HepG2 (cell line): Measurements from ENCODE around the gene RCOR1. TPM values are rescaled to one million over a fixed set of nuclear protein-coding genes. Genes with fewer than 3 reads are reported as not detected.

Experiments used
- ATAC-seq: fragments of 200-7000 bp; cut with Tn5 transposase; 3 replicates; pipeline ENCODE4 v1.9.1; 2020; ENCODE audit warnings: mild to moderate bottlenecking, moderate library complexity
- BruUV-seq: library from RNA; stranded (reverse); fragments of 400-500 nt; replicated peaks from 2 replicates; lab custom pipeline; 2021; lab: Mats Ljungman, UMichigan
- CTCF ChIA-PET: fragments of 300-600 bp; formaldehyde crosslinking; extraction: SDS; loops from one replicate; lab custom pipeline; 2021; ENCODE audit warnings: low total read pairs, inconsistent platforms, low intra/inter-chr PET ratio; lab: Yijun Ruan, JAX
- POLR2A ChIA-PET: fragments of 350-600 bp; sonication (Branson Sonifier 250); formaldehyde crosslinking; loops from one replicate; lab custom pipeline; 2020; ENCODE audit warnings: antibody characterized with exemption, inconsistent platforms; lab: Yijun Ruan, JAX
- DNase-seq: peaks from one replicate; pipeline ENCODE4 v3.0.0-alpha.2; 2015; ENCODE audit warnings: low spot score
- FAIRE-seq: peaks from 3 replicates; lab custom pipeline; 2011; peaks lifted over from hg19 to GRCh38; lab: Jason Lieb, UNC
- H2AFZ ChIP-seq: one replicate; pipeline ENCODE4 v1.6.1; 2011; ENCODE audit warnings: low read length, inconsistent platforms
- H3K27ac ChIP-seq: fragments of 300-600 bp; 3 replicates; pipeline ENCODE4 v1.8.0; 2011; ENCODE audit warnings: mixed run types, mild to moderate bottlenecking, mixed read lengths, low read length, inconsistent platforms; ENCODE audit not compliant: insufficient read depth; ENCODE audit errors: extremely low read length
- H3K27me3 ChIP-seq, 2 experiments: fragments of 200-600 bp in 1 of 2; 2 replicates in 1 of 2; 3 replicates in 1 of 2; pipeline versions ENCODE4 v1.6.0 to v1.8.0; 2011; ENCODE audit warnings: low read length in 2 of 2, mild to moderate bottlenecking in 2 of 2, moderate library complexity in 2 of 2, inconsistent platforms in 1 of 2; ENCODE audit not compliant: insufficient read depth in 2 of 2, control insufficient read depth in 1 of 2
- H3K36me3 ChIP-seq, 2 experiments: fragments of 200-600 bp in 1 of 2; replicated peaks in 1 of 2; 2 replicates in 1 of 2; 3 replicates in 1 of 2; pipeline versions ENCODE4 v1.5.1 to v1.8.0; 2011; ENCODE audit warnings: low read length in 2 of 2, inconsistent platforms in 1 of 2; ENCODE audit not compliant: insufficient read depth in 2 of 2, control insufficient read depth in 1 of 2
- H3K4me1 ChIP-seq: 2 replicates; pipeline ENCODE4 v1.5.1; 2012; ENCODE audit warnings: low read length, inconsistent platforms; ENCODE audit not compliant: insufficient read depth
- H3K4me2 ChIP-seq: 2 replicates; pipeline ENCODE4 v1.6.0; 2011; ENCODE audit warnings: low read depth, low read length, inconsistent platforms
- H3K4me3 ChIP-seq, 3 experiments: fragments of 200-600 bp in 1 of 3; sonication (generic), shearing (Covaris generic) in 1 of 3; replicated peaks in 1 of 3; 2 replicates each; pipeline ENCODE4 v1.5.1; 2011 to 2016; ENCODE audit warnings: low read length in 3 of 3, inconsistent platforms in 2 of 3, low read depth in 2 of 3, mild to moderate bottlenecking in 2 of 3, control low read depth in 1 of 3, mixed read lengths in 1 of 3; ENCODE audit not compliant: insufficient read depth in 1 of 3
- H3K79me2 ChIP-seq: one replicate; pipeline ENCODE4 v1.6.1; 2011; ENCODE audit warnings: low read length, inconsistent platforms; ENCODE audit not compliant: insufficient read depth
- H3K9ac ChIP-seq: 2 replicates; pipeline ENCODE4 v1.6.0; 2011; ENCODE audit warnings: mild to moderate bottlenecking, low read depth, low read length, inconsistent platforms; ENCODE audit not compliant: insufficient read depth
- H3K9me3 ChIP-seq: 2 replicates; pipeline ENCODE4 v1.5.1; 2012; ENCODE audit warnings: mild to moderate bottlenecking, low read length
- H4K20me1 ChIP-seq: 2 replicates; pipeline ENCODE4 v1.6.0; 2011; ENCODE audit warnings: inconsistent platforms, mild to moderate bottlenecking, low read length, moderate library complexity; ENCODE audit not compliant: insufficient read depth
- ETV5 ChIP-seq: IDR thresholded peaks from 2 replicates; pipeline ENCODE4 v1.6.1; 2018; ENCODE audit warnings: missing biosample characterization, missing genetic modification reagents, inconsistent platforms, borderline replicate concordance
- HMGA1 ChIP-seq: sonication (generic); formaldehyde crosslinking; conservative IDR thresholded peaks from 2 replicates; pipeline ENCODE4 v1.4.0; 2020; ENCODE audit warnings: missing genetic modification reagents
- HOXA3 ChIP-seq: sonication (generic); formaldehyde crosslinking; IDR thresholded peaks from 2 replicates; pipeline ENCODE4 v1.5.0; 2020; ENCODE audit warnings: missing genetic modification reagents
- MEF2D ChIP-seq: sonication (generic); formaldehyde crosslinking; IDR thresholded peaks from 2 replicates; pipeline ENCODE4 v1.5.1; 2020; ENCODE audit warnings: mild to moderate bottlenecking, missing genetic modification reagents
- MIXL1 ChIP-seq: IDR thresholded peaks from 2 replicates; pipeline ENCODE4 v1.6.1; 2016
- NCOR1 ChIP-seq: fragments of 200-600 bp; sonication (generic); IDR thresholded peaks from 2 replicates; pipeline ENCODE4 v1.7.0; 2017; ENCODE audit warnings: antibody characterized with exemption, low read length, borderline replicate concordance
- SP5 ChIP-seq: IDR thresholded peaks from 2 replicates; pipeline ENCODE4 v1.6.1; 2016; ENCODE audit warnings: low read depth, borderline replicate concordance
- TAF1 ChIP-seq: sonication (generic); formaldehyde crosslinking; IDR thresholded peaks from 2 replicates; pipeline ENCODE4 v1.4.0; 2020; ENCODE audit warnings: missing genetic modification reagents
- TGIF2 ChIP-seq: IDR thresholded peaks from 2 replicates; pipeline ENCODE4 v1.6.1; 2016; ENCODE audit warnings: control low read depth, missing compliant biosample characterization
- YEATS4 ChIP-seq: sonication (generic); formaldehyde crosslinking; IDR thresholded peaks from 2 replicates; pipeline ENCODE4 v1.4.0; 2020; ENCODE audit warnings: missing genetic modification reagents, borderline replicate concordance
- ZBTB7B ChIP-seq: sonication (generic); formaldehyde crosslinking; IDR thresholded peaks from 2 replicates; pipeline ENCODE4 v1.4.0; 2020; ENCODE audit warnings: missing genetic modification reagents
- ZFAT ChIP-seq: sonication (generic); formaldehyde crosslinking; conservative IDR thresholded peaks from 2 replicates; pipeline ENCODE4 v1.8.1; 2023; ENCODE audit warnings: missing genetic modification reagents, inconsistent platforms
- ZNF367 ChIP-seq: sonication (generic); formaldehyde crosslinking; IDR thresholded peaks from 2 replicates; pipeline ENCODE4 v1.4.0; 2020; ENCODE audit warnings: missing genetic modification reagents, borderline replicate concordance
- ZNF614 ChIP-seq: IDR thresholded peaks from 2 replicates; pipeline ENCODE4 v1.6.1; 2018; ENCODE audit warnings: missing biosample characterization, missing genetic modification reagents, inconsistent platforms, borderline replicate concordance
- WGBS: methylation state at CpG from one replicate; pipeline ENCODE4 v1.1.6; 2017; ENCODE audit warnings: low lambda C conversion rate; 5-methylcytosine and 5-hydroxymethylcytosine counted together
- in situ Hi-C: cut with HindIII; loops from 2 replicates; pipeline ENCODE4 v1.10.0; 2017; ENCODE audit warnings: low pct_unique_long_range_greater_than_20kb; ENCODE audit not compliant: extremely low pct_ligation_motif_present
- intact Hi-C: fragments of 100-400 bp; cut with micrococcal nuclease; formaldehyde crosslinking; loops from one replicate; pipeline ENCODE4 v1.10.0; 2022; ENCODE audit not compliant: unreplicated experiment
- polyA plus RNA-seq, 8 experiments: library from polyadenylated mRNA; depleted of rRNA in 3 of 8; stranded (reverse) in 7 of 8; unstranded in 1 of 8; fragments of >200 nt; fragmentation: Illumina TruSeq in 4 of 8; extraction: Trizol in 4 of 8; gene quantifications; 2 replicates each; pipeline versions ENCODE4 v1.2.1 to v1.2.3, GENCODE V29; 2011 to 2016; ENCODE audit warnings: low read depth in 4 of 8, missing spikeins in 1 of 8, mixed read lengths in 1 of 8; ENCODE audit not compliant: insufficient read depth in 1 of 8
- total RNA-seq, 5 experiments: library from RNA; depleted of rRNA; stranded (reverse); fragments of >200 nt; fragmentation: Illumina TruSeq; extraction: Trizol; gene quantifications; 2 replicates each; pipeline ENCODE4 v1.2.3, GENCODE V29; 2016; ENCODE audit warnings: low read depth in 1 of 5
- TF ChIP-seq, protein P1 (sequence below): sonication (generic); formaldehyde crosslinking; IDR thresholded peaks from 2 replicates; pipeline ENCODE4 v1.4.0; 2020; ENCODE audit warnings: missing genetic modification reagents
- TF ChIP-seq, protein P2 (sequence below): sonication (generic); formaldehyde crosslinking; IDR thresholded peaks from 2 replicates; pipeline ENCODE4 v1.4.0; 2020; ENCODE audit warnings: missing genetic modification reagents, mild to moderate bottlenecking, borderline replicate concordance
- TF ChIP-seq, protein P3 (sequence below): sonication (generic); formaldehyde crosslinking; IDR thresholded peaks from 2 replicates; pipeline ENCODE4 v1.4.0; 2020; ENCODE audit warnings: missing genetic modification reagents

The RCOR1 gene
- total and polyA plus RNA-seq, 2 of the 13 experiments (the other 11 are each of a cell fraction or from before 2014, with no cell fraction given), result 10.2 to 11.1 TPM

DNA sequence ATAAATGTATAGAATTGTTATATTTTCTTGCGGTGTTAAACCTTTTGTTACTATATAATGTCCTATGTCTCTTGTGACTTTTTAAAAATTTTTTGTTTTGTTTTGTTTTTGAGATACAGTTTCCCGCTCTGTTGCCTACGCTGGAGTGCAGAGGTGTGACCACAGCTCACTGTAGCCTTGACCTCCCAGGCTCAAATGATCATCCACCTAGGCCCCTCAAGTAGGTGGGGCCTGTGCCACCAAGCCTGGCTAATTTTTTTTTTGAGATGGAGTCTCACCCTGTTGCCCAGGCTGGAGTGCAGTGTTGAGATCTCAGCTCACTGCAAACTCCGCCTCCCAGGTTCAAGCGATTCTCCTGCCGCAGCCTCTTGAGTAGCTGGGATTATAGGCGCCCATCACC, 26.5 kb upstream of the RCOR1 start (continued):
- TF ChIP-seq HMGA1 (CRISPR knock-in tag) (no peak), HOXA3 (peak; percentile 37; the same call in 1 of the 2 replicates)

DNA sequence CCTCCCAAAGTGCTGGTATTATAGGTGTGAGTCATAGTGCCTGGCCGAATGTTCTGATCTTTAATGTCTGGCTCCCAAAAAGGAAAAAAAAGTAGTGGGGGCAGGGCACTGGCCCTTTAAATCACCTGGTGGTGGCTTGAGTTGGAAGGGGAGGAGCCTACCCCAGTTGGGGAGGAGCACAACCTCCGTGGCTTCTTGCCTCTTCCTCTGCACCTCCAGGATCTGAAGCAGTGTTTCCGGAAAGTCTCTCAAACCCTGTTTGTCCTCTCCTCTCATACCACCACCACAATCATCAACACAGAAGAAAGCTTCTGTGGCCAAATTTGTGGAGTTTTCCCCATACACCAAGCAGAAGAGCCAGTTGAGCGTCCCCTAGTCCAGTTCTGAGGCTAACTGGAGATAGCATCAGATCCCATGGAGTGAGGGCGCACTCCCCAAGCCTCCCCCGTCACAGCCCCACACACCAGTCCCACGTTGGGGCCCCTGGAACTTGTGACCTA, 24.3 kb upstream of the RCOR1 start:
- Histone ChIP-seq H3K4me3 (peak overlapping the region; percentile 28 to 52 (median 51); a peak in 5 of 6 replicates), H3K27ac (peak overlapping the region; percentile 58), H3K36me3 (no peaks in the 10 kb centered on the region), H3K9me3 (no peaks in the 10 kb centered on the region), H3K4me2 (peak overlapping the region; percentile 64), H3K9ac (peak overlapping the region; percentile 38), H2AFZ (peak overlapping the region; percentile 2), H3K79me2 (no peaks in the 10 kb centered on the region), H4K20me1 (no peaks in the 10 kb centered on the region), H3K27me3 (no peaks in the 10 kb centered on the region), H3K4me1 (peaks cover 76% of the 10 kb centered on the region)
- ATAC-seq, result peak; percentile 74
- ChIA-PET POLR2A (interaction anchor here (0.9 to 4.9 kb wide), 4 partner anchors 9 to 29 kb away, joined by 3 to 26 read pairs (median 6); no protein-coding TSS in a partner anchor), CTCF (no interaction called here)
- 2% methylated on average over 7 of the region's 7 CpGs for WGBS
- BruUV-seq, result no TSS peak
- no peak for FAIRE-seq
- DNase-seq, result peak; percentile 52
- in situ Hi-C loops (no loop called here), intact Hi-C loops (no loop called here)
- peak; percentile 30; the same call in 1 of the 2 replicates for TF ChIP-seq SP5 (CRISPR knock-in tag)
- TF ChIP-seq, protein P1, sequence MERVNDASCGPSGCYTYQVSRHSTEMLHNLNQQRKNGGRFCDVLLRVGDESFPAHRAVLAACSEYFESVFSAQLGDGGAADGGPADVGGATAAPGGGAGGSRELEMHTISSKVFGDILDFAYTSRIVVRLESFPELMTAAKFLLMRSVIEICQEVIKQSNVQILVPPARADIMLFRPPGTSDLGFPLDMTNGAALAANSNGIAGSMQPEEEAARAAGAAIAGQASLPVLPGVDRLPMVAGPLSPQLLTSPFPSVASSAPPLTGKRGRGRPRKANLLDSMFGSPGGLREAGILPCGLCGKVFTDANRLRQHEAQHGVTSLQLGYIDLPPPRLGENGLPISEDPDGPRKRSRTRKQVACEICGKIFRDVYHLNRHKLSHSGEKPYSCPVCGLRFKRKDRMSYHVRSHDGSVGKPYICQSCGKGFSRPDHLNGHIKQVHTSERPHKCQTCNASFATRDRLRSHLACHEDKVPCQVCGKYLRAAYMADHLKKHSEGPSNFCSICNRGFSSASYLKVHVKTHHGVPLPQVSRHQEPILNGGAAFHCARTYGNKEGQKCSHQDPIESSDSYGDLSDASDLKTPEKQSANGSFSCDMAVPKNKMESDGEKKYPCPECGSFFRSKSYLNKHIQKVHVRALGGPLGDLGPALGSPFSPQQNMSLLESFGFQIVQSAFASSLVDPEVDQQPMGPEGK (CRISPR knock-in tag), result no peak
- TF ChIP-seq, protein P2, sequence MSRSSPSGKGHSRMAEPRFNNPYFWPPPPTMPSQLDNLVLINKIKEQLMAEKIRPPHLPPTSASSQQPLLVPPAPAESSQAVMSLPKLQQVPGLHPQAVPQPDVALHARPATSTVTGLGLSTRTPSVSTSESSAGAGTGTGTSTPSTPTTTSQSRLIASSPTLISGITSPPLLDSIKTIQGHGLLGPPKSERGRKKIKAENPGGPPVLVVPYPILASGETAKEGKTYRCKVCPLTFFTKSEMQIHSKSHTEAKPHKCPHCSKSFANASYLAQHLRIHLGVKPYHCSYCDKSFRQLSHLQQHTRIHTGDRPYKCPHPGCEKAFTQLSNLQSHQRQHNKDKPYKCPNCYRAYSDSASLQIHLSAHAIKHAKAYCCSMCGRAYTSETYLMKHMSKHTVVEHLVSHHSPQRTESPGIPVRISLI (CRISPR knock-in tag), result peak; percentile 45; the same call in 1 of the 2 replicates
- peak; percentile 9; the same call in 1 of the 2 replicates for TF ChIP-seq ZBTB7B (CRISPR knock-in tag)
- TF ChIP-seq ZNF614 (CRISPR knock-in tag), result 0 out of 2 replicates have a peak, but pooled peaks have one; percentile 40
- TF ChIP-seq TGIF2, result 0 out of 2 replicates have a peak, but pooled peaks have one; percentile 43
- peak; percentile 47; the same call in 1 of the 2 replicates for TF ChIP-seq TAF1 (CRISPR knock-in tag)
- 0 out of 2 replicates have a peak, but pooled peaks have one; percentile 11 for TF ChIP-seq MIXL1 (CRISPR knock-in tag)
- 0 out of 2 replicates have a peak, but pooled peaks have one; percentile 78 for TF ChIP-seq ZNF367 (CRISPR knock-in tag)
- TF ChIP-seq YEATS4, result 0 out of 2 replicates have a peak, but pooled peaks have one; percentile 28
- peak; percentile 16; the same call in 1 of the 2 replicates for TF ChIP-seq MEF2D (CRISPR knock-in tag)
- no peak for TF ChIP-seq NCOR1
- TF ChIP-seq ETV5, result peak; percentile 49; the same call in 1 of the 2 replicates
- TF ChIP-seq, protein P3, sequence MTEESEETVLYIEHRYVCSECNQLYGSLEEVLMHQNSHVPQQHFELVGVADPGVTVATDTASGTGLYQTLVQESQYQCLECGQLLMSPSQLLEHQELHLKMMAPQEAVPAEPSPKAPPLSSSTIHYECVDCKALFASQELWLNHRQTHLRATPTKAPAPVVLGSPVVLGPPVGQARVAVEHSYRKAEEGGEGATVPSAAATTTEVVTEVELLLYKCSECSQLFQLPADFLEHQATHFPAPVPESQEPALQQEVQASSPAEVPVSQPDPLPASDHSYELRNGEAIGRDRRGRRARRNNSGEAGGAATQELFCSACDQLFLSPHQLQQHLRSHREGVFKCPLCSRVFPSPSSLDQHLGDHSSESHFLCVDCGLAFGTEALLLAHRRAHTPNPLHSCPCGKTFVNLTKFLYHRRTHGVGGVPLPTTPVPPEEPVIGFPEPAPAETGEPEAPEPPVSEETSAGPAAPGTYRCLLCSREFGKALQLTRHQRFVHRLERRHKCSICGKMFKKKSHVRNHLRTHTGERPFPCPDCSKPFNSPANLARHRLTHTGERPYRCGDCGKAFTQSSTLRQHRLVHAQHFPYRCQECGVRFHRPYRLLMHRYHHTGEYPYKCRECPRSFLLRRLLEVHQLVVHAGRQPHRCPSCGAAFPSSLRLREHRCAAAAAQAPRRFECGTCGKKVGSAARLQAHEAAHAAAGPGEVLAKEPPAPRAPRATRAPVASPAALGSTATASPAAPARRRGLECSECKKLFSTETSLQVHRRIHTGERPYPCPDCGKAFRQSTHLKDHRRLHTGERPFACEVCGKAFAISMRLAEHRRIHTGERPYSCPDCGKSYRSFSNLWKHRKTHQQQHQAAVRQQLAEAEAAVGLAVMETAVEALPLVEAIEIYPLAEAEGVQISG (CRISPR knock-in tag), result 0 out of 2 replicates have a peak, but pooled peaks have one; percentile 14
- TF ChIP-seq ZFAT, result no peak
